NCI-H1105 treated with DMSO at 0.1 percent for 48 hours (cell line): ENCODE measurements around the gene STARD9.
"Not testable (repeated sequence)": the region's sequence is repeated elsewhere in the genome, so short reads cannot be mapped to it uniquely, and the experiment has no call there.

Experiments used
- DNase-seq: peaks from one replicate; lab custom pipeline; 2025; lab: John Stamatoyannopoulos, UW

The STARD9 gene

DNA sequence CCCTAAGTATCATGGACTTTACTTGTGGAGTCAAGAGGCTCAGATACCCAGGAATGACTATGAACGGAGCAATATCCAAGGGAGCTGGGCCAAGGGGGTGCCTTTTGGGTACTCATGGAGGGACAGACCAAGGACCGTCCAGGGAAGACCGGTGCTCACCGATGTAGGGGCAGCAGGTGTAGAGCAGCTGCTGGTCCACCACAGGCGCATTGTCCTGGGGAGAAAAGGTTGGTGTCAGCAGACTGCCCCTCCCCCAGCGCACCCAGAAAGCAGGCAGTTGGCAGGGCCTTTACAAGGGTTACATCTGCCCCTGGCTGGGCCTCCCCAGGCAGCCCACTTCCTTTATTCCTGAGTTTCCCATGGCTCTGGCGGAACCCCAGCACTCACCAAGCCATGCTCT, 154.0 kb downstream of the STARD9 start:
- no peak for DNase-seq

DNA sequence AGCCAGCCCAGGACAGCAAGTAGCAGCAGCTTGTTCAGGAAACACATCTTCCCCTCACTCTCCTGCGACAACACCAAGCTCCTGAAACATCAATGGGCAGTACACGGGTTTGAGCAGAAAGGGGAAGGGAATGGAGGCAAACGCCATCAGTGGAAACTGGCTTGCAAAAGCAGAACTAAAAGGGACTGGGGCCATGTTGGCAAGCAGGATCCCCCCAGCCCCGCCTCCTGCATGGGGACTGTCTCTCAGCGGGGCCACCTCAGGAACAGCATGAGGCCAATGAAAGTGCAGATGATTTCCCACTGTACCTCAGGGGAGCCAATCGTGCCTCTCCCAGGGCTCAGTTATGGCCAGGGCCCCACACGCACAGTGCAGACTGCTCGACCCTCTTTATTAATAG, 154.7 kb downstream of the STARD9 start:
- DNase-seq, result no peak

DNA sequence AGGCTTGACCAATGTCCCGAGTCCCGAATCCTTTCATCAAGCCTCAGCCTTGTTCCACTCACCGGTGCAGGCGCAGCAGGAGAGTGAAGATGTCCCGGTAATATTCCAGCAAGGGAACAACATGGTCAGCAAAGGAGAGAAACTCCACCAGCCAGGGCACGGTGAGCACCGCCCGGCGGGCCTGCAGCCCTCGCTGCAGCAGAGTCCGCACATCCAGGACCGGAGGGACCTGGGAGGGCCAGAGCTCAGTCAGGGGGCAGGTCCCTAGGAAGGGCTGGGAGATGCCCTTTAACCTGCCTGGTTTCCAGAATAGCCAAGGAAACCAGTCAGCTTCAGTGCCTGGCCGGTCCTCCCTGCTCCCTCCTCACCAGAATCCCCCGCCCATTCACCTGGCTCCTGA, 155.1 kb downstream of the STARD9 start:
- DNase-seq, result no peak

DNA sequence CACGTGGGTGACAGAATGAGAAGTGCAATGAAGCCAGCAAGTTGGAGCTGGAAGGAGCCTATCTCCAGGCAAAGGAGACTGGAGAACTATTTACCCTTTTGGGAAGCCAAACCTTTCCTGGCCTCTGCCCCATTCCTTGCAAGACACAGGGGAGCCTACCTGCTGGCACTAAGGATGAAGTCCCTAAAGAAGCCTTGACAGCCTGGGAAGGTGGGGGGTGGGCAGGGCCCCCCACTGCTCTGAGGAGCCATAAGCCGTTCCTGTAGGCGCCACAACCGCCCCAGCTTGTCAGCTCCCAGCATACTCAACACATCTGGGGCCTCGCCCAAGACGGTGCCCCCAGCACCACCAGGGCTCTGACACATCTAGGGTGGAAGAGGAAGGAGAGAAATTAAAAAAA, 156.1 kb downstream of the STARD9 start:
- DNase-seq, result no peak

DNA sequence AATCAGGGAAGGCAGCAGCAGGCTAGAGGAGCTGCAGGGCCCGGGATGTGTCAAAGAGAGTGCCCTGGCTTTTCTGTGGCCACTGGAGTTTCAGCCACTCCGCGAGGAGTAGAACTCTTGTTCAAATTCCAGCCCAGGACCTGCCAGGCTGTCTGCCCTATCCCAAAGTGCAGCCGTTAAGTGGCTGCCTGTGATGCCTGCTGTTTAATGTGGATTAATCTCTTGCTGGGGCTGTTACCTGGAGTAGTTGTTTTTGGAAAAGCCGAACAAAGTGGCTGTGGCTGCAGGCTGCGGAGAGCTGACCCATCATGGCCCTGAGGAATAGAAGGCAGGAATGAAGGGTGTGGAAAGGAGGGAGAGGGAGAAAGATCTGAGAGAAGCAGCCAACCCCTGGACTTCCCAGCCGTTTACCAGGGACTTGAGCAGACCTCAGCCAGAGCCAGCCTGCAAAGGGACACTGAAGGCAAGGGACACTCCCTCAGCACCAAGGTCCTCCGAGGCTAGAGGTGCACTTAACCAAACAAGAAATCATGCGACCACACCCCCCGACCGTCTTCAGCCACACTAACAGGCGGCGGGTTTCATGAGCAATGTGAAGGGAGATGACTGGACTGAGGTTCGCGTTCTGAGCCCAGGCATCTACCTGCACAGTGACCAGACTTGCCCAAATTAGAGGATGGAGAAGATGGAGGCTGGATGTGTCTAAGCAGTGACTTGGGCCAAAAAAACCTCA, 156.9 kb downstream of the STARD9 start:
- DNase-seq, result no peak

DNA sequence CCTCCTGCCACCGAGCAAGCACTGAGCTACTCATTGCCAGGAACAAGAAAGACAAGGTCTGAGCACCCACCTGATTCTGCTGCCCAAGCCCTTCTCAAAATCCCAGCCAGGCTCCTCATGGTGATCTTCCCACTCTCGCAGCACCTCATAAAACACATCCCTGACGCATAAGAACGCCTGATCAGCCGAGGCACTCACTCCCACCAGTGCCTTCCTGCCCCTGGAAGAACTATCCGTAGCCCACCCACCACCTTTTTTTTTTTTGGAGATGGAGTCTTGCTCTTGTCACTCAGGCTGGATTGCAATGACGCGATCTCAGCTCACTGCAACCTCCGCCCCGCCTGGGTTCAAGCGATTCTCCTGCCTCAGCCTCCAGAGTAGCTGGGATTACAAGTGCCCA, 157.6 kb downstream of the STARD9 start:
- DNase-seq, result no peak

DNA sequence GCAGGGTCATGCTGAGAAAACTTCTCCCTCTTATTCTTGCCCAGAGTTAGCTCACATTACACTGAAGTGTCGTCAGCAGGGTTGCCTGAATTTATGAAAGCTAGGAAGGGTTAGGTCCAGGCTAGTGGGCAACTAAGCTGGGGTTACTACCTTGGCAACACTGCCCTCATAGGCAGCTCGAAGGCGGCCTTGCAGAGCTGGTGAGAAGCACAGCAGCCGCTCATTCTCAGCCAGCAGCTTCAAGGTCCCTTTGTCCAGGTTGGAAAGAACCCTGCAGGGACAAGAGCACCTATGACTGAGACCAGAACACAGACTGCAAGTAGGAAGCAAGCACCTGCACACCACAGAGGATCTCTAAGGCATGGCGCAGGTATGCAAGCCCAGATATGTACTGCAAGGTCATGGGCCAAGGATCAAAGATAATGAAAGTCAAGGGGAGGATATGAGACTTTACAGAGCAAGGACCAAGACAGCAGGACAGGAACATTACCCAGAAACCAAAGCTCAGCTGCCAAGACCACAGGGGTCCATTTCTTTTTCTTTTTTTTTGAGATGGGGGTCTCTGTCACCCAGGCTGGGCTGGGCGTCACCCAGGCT, 158.8 kb downstream of the STARD9 start:
- no peak for DNase-seq

DNA sequence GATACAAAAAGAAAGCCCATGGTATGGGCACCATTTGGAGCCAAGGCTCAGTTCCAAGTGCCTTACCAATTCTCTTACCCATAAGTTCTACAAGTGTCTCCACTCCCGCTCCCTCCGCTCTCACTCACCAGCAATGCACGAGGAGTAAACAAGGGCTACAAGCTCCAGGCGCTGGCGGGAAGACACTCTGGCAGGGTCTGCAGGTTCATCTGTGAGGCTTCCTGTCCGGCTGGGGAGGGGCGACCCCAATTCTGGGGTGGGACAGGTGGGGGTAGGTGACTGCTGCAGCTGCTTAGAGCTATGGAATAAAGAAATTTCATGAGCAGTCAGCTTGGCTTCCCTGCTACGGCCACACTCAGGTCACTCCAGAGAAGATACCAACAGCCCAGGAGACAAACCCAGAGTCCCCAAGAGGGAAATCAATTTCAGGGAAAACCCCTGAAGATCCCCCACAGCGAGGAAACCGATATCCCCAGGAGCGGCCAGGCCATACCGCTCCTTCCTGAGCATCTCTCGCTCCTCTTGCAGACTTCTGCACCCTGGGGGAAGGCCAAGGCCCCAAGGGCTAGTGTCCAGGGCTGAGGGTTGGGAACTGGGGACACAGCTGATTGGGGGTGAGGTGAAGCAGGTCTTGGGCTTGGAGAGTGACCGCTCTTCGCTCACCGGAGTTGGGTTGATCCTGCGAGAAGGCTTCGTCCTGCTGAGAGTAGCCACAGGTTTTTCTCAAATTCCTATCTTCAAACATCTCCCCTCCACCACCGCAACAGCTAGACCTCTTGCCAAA, 160.2 kb downstream of the STARD9 start:
- DNase-seq, result no peak

DNA sequence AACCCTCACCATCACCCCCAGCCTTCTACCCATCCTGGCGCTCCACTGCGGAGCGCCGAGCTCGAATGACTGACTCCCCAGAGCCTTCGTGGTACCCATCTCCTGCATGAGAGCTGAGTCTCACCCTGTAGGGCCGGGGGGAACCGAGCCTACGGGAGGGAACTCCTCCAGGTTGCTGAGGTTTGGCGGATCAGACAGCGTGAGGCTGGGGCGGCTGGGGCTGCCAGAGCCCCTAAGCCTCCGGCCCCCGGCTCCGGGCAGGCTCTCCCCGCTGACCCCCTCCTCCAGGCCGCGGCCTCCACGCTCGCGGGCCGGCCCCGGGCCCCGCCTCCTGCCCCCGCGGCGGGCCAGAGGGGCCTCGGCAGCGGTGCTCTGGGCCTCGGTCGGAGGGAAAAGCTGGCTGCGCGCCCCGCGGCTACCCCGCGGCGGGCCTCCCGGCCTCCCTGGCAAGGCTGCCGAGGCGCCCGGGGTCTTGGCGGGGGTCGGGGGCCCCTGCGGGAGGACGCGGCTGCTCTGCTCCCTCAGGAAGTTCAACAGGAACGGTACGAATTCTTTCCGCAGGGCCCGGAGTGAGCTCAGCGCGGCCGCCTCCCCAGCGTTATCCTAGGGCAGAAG, 160.9 kb downstream of the STARD9 start:
- no peak for DNase-seq

DNA sequence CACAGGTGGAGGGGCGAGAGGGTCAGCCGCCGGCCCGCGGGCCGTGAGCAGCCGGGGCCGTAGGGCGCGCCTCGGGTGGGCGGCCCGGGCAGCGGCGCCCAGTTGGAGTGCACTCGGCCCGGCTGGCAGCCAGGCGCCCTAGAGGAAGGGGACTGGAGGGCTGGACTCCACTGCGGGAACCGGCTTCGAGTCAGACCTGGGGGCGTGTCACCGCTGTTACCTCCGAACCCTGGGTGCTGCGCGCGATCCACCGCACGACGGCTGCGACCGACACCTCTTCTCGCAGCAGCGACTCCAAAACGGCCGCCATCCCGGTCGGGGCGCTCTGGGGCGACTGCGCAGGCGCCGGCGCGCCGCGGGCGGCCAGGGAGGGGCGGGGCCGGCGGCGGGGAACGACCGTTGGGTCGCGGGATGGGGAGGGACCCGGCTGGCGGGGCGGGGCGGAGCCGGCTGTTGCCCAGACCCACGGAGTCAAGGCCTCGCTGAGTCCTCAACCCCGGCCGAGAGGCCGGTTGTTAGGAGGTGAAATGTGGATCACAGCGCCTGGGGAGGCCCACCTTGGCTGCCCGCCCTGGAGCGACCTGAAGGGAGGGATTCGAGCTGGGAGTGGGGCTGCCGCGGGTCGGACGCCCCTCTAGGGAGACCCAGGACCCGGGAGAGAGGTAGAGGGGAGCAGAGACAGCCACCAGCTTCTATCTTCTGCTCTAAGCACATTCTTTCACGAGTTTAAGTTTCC, 161.6 kb downstream of the STARD9 start, which contains the start of gene CDAN1:
TSS of gene CDAN1 (minus strand) at position 336 of the 736 bp plus-strand sequence. CDS start at position 310, 26 bp downstream.
- peak; percentile 65 for DNase-seq

DNA sequence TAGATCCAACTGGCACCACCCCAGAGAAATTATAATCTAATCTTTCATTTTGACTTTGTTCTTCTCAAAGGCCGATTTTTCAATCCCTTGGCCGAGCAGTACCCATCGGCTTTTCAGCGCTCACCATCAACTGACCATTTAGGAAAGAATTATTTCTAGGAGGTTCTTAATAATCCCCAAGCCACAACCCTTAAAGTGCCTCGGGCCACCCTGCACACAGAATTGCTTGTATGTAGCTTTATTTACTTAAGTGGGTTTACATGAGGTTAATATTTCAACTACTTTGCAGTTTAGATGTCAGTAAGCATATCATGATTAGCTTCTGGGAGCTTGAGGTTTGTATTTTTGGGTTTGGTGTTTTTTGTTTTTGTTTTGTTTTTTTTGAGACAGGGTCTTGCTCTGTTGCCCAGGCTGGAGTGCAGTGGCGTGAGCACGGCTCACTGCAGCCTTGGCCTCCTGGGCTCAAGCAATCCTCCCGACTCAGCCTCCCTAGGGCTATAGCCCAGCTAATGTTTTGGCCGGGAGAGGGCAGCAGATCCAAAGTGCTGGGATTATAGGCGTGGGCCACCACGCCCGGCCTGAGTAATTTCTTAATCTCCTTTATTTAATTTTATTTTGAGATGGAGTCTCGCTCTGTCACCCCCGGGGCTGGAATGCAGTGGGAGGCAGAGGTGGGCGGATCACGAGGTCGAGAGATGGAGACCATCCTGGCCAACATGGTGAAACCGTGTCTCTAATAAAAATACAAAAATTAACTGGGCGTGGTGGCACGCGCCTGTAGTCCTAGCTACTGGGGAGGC, 162.3 kb downstream of the STARD9 start:
- DNase-seq, result no peak

DNA sequence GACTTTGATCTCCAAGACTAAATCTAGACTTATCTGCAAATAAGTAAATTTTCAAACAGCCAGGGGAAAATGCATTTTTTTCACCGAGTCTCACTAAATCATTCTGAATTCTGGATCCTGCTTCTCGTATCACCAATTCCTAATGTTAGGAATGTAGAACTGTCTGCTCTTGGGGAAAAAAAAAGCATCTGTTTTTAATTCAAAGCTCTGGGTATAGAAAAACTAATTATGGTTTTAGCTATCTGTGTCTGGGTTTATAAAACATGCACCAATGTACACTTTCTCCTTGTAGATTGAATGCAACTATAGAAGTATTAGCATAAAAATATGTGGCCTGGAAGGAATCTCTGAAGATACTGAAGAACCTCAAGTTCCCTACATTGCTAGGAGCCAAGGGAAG, 166.3 kb downstream of the STARD9 start:
- DNase-seq, result no peak

DNA sequence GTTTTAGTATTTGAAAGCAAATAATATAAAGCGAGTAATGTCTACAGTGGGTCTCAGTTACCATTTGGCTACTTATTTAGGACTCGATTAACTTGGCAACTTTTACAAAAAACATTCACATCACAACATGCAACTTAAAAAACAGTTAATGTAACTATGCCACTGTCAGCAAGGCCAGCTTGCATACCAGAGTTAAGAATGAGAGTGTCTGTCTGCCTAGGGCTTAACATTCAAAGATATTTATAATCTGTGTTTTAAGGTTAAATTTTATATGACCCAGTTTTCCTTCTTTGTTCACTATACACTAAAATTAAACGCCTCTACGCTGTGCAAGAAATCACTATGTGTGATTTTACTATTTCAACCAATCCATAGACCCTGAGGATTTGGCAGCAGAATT, 166.7 kb downstream of the STARD9 start:
- DNase-seq, result no peak

DNA sequence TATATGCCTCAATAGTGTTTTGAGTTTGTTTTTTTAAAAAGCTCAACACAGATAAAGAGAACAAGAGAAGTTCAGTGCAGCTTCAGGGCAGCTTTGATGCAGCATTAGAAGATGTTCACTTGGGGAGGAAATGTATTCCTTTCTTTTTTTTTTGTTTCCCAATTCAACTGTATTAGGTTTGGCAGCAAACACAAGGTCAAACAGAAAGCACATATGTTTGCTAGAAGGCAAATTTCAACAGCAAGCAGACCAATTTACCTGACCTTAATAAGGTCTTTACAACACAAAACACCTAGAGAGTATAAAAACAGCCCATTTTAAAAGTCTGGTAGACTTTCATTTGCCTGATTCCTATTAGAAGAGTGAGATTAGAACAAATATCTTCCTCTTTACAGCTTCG, 168.8 kb downstream of the STARD9 start:
- no peak for DNase-seq

DNA sequence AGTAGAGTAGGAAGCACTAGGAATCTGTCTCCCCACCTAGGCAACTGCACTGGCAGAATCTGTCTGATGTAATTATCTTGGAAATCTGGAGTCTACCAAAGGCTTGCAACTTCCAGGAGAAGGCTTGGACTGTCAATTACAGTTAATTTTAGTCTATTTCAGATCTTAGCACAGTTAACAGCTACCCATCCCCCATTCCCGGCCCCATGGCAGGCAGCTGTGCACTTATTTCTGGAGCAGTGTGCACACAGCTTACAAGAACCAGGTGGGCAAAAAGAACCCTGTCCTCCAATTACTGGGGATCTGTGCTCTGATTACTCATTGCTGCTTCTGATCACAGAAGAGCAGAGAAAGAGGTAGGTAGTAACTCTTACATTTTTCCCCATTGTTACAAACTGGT, 173.9 kb downstream of the STARD9 start:
- no peak for DNase-seq

DNA sequence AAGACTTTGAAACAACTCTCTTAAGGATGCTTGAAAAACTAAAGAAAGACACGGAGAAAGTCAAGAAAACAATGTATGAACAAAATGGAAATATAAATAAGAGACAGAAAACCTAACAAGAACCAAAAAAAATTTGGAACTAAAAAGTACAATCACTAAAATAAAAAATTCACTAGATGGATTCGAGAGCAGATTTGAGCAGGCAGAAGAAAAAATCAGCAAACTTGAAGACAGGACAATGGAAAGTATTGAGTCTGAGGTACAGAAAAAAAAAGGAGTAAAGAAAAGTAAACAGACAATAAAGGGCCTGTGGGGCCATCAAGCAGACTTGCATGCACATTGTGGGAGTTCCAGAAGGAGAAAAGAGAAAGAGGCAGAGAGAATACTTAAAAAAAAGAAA, 174.9 kb downstream of the STARD9 start:
- no peak for DNase-seq

DNA sequence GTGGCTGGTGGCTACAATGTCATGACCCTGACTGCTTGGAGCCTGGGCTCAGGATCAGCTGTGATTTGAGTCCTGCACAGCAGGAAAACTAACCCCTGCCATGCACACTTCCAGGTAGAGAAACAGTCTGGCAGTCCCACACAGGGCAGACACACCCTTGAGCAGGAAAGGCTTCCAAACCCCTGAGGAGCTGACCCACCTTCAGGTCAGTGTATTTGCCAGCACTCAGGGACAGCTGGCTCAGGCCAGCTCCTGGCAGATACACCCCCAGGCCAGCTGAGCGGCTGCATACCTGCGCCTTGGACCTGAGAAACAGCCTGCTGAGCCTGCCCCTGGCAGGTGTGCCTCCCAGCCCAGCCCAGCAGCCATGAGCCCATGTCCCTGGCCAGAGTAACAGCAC, 183.7 kb downstream of the STARD9 start:
- DNase-seq, result no peak

DNA sequence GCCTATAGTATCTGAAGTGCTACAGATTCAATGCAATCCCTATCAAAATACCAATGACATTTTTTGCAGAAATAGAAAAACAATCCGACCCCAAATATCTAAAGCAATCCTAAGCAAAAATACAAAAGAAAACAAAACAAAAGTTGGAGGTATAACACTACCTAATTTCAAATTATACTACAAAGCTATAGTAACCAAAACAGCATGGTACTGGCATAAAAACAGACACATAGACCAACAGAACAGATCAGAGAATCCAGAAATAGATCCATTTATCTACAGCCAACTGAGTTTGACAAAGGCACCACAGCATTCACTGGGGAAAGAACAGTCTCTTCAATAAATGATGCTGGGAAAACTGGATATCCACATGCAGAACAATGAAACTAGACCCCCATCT, 185.4 kb downstream of the STARD9 start:
- no peak for DNase-seq

DNA sequence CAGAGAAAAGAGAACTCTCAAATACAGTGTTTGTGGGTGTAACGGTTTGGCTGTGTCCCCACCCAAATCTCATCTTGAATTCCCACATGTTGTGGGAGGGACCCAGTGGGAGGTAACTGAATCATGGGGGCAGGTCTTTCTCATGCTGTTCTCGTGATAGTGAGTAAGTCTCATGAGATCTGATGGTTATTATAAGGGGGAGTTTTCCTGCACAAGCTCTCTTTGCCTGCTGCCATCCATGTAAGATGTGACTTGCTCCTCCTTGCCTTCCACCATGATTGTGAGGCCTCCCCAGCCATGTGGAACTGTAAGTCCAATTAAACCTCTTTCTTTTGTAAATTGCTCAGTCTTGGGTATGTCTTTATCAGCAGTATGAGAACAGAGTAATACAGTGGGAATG, 186.4 kb downstream of the STARD9 start:
- not testable (repeated sequence) for DNase-seq

DNA sequence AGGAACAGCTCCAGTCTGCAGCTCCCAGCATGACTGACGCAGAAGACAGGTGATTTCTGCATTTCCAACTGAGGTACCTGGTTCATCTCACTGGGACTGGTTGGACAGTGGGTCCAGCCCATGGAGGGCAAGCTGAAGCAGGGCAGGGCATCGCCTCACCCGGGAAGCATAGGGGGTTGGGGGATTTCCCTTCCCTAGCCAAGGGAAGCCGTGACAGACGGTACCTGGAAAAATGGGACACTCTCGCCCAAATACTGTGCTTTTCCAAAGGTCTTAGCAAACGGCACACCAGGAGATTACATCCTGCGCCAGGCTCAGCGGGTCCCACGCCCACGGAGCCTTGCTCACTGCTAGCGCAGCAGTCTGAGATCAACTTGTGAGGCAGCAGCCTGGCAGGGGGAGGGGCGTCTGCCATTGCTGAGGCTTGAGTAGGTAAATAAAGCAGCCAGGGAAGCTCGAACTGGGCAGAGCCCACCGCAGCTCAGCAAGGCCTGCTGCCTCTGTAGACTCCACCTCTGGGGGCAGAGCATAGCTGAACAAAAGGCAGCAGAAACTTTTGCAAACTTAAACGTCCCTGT, 188.8 kb downstream of the STARD9 start:
- not testable (repeated sequence) for DNase-seq

DNA sequence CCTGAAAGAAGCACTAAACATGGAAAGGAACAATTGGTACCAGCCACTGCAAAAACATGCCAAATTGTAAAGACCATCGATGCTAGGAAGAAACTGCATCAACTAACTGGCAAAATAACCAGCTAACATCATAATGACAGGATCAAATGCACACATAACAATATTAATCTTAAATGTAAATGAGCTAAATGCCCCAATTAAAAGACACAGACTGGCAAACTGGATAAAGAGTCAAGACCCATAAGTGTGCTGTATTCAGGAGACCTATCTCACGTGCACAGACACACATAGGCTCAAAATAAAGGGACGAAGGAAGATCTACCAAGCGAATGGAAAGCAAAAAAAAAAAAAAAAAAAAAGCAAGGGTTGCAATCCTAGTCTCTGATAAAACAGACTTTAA, 190.7 kb downstream of the STARD9 start:
- not testable (repeated sequence) for DNase-seq
